ENCODE measurements around the gene TPM4. TPM values are rescaled to one million over a fixed set of nuclear protein-coding genes. Genes with fewer than 3 reads are reported as not detected.
A peak's percentile ranks its signal among the peaks of the same experiment; 100 is the strongest.
"Not testable (repeated sequence)": the region's sequence is repeated elsewhere in the genome, so short reads cannot be mapped to it uniquely, and the experiment has no call there.

The TPM4 gene
- total RNA-seq, 4 donors from 2014 or later: 293 to 486 (median 418) TPM

- no peak for TF ChIP-seq CTCF (IDR thresholded peaks at IDR 0.05)
- DNase-seq (ENCODE audit: low spot score) (no peak), ATAC-seq (ENCODE audit: low FRiP score) (peak; percentile 78)
These were observed 2.7 kb downstream of the TPM4 start for GRCh38 chr19:16078759-16079707.

- no peak for TF ChIP-seq CTCF (IDR thresholded peaks at IDR 0.05)
- DNase-seq (ENCODE audit: low spot score) (no peak), ATAC-seq (ENCODE audit: low FRiP score) (no peak)
These were observed 7.9 kb downstream of the TPM4 start for GRCh38 chr19:16084067-16084685.

DNA sequence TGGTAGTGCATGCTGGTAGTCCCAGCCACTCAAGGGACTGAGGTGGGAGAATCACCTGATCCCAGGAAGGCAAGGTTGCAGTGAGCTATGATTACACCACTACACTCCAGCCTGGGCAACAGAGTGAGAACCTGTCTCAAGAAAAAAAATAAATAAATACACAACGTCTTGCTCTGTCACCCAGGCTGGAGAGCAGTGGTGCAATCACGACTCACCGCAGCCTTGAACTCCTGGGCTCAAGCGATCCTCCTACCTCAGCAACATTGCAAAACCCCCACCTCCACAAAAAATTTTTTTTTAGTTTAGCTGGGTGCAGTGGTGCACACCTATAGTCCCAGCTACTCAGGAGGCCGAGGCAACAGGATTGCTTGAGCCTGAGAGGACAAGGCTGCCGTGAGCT lies 8.8 kb downstream of the TPM4 start:
- no peak for TF ChIP-seq CTCF (IDR thresholded peaks at IDR 0.05)
- ATAC-seq (ENCODE audit: low FRiP score) (no peak), DNase-seq (ENCODE audit: low spot score) (no peak)

DNA sequence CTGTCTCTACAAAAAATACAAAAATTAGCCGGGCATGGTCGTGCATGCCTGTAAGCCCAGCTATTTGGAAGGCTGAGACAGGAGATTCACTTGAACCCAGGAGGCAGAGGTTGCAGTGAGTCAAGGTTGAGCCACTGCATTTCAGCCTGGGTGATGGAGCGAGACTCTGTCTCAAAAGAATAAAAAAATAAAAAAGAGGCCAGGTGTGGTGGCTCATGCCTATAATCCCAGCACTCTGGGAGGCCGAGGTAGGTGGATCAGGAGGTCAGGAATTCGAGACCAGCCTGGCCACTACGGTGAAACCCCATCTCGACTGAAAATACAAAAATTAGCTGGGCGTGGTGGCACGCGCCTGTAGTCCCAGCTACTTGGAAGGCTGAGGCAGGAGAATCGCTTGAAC lies 11.1 kb downstream of the TPM4 start:
- ATAC-seq (ENCODE audit: low FRiP score); DNase-seq (ENCODE audit: low spot score): not testable (repeated sequence)

- TF ChIP-seq CTCF (IDR thresholded peaks at IDR 0.05): no peak
- ATAC-seq (ENCODE audit: low FRiP score): peak; percentile 39
- DNase-seq (ENCODE audit: low spot score): no peak
These were observed 11.6 kb downstream of the TPM4 start for GRCh38 chr19:16087940-16088339.

- ATAC-seq (ENCODE audit: low FRiP score): peak; percentile 25
- DNase-seq (ENCODE audit: low spot score): no peak
- no peak for TF ChIP-seq CTCF (IDR thresholded peaks at IDR 0.05)
These were observed 12.2 kb downstream of the TPM4 start for GRCh38 chr19:16088351-16089009.

All from omental fat pad (tissue), 4 donors.